HEK293T (cell line): ENCODE measurements around the gene BACH2.

Experiments
- ARNT ChIP-seq: fragments of 450-650 bp; IDR thresholded peaks from 2 replicates; pipeline ENCODE4 v1.6.1; 2017; ENCODE audit warnings: mild to moderate bottlenecking
- BHLHE40 ChIP-seq: fragments of 450-650 bp; IDR thresholded peaks from 2 replicates; pipeline ENCODE4 v1.6.1; 2016; ENCODE audit warnings: mild to moderate bottlenecking, moderate library complexity, borderline replicate concordance
- ELF4 ChIP-seq: fragments of 450-650 bp; IDR thresholded peaks from 2 replicates; pipeline ENCODE4 v1.6.1; 2017; ENCODE audit warnings: antibody characterized with exemption
- FOXA1 ChIP-seq: fragments of 450-650 bp; IDR thresholded peaks from 2 replicates; pipeline ENCODE4 v1.6.1; 2016; ENCODE audit warnings: mild to moderate bottlenecking
- FOXK2 ChIP-seq: fragments of 450-650 bp; IDR thresholded peaks from 2 replicates; pipeline ENCODE4 v1.6.1; 2016; ENCODE audit warnings: mild to moderate bottlenecking
- FOXM1 ChIP-seq: fragments of 450-650 bp; IDR thresholded peaks from 2 replicates; pipeline ENCODE4 v1.6.1; 2017; ENCODE audit warnings: mild to moderate bottlenecking, borderline replicate concordance
- HDGF ChIP-seq: fragments of 450-650 bp; IDR thresholded peaks from 2 replicates; pipeline ENCODE4 v1.6.1; 2017; ENCODE audit warnings: antibody characterized with exemption, borderline replicate concordance
- L3MBTL2 ChIP-seq: fragments of 450-650 bp; conservative IDR thresholded peaks from 2 replicates; pipeline ENCODE4 v1.6.1; 2016; ENCODE audit warnings: mild to moderate bottlenecking
- LEF1 ChIP-seq: fragments of 450-650 bp; IDR thresholded peaks from 2 replicates; pipeline ENCODE4 v1.6.1; 2017; ENCODE audit warnings: mild to moderate bottlenecking, borderline replicate concordance
- NFRKB ChIP-seq: fragments of 450-650 bp; IDR thresholded peaks from 2 replicates; pipeline ENCODE4 v1.6.1; 2016; ENCODE audit warnings: mild to moderate bottlenecking, moderate library complexity
- PKNOX1 ChIP-seq: fragments of 450-650 bp; IDR thresholded peaks from 2 replicates; pipeline ENCODE4 v1.6.1; 2016
- SP1 ChIP-seq: fragments of 450-650 bp; IDR thresholded peaks from 2 replicates; pipeline ENCODE4 v1.6.1; 2017
- SUZ12 ChIP-seq: fragments of 450-650 bp; IDR thresholded peaks from 2 replicates; pipeline ENCODE4 v1.6.1; 2016; ENCODE audit warnings: mild to moderate bottlenecking
- TARDBP ChIP-seq: fragments of 450-650 bp; IDR thresholded peaks from 2 replicates; pipeline ENCODE4 v1.6.1; 2016

DNA sequence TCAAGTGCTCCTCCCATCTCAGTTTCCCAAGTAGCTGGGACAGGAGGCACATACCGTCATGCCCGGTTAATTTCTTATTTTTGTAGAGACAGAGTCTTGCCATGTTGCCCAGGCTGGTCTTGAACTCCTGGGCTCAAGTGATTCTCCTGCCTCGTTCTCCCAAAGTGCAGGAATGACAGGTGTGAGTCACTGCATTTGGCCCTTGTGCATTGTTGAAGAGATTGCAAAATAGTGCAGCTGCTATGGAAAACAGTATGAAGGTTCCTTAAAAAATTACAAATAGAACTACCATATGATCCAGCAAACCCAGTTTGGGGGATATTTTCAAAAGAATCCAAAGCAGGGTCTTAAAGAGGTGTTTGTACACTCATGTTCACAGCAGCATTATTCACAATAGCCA is 333.3 kb downstream of the BACH2 start:
- no peak for TF ChIP-seq SP1
- TF ChIP-seq SUZ12, result no peak
- no peak for TF ChIP-seq HDGF
- TF ChIP-seq FOXA1, result no peak
- TF ChIP-seq FOXM1, result no peak
- no peak for TF ChIP-seq TARDBP
- TF ChIP-seq L3MBTL2, result no peak
- no peak for TF ChIP-seq ARNT
- no peak for TF ChIP-seq PKNOX1
- no peak for TF ChIP-seq BHLHE40
- no peak for TF ChIP-seq ELF4
- TF ChIP-seq FOXK2, result no peak
- TF ChIP-seq LEF1, result no peak
- no peak for TF ChIP-seq NFRKB
